Measurements from ENCODE around the gene NSDHL.

DNA sequence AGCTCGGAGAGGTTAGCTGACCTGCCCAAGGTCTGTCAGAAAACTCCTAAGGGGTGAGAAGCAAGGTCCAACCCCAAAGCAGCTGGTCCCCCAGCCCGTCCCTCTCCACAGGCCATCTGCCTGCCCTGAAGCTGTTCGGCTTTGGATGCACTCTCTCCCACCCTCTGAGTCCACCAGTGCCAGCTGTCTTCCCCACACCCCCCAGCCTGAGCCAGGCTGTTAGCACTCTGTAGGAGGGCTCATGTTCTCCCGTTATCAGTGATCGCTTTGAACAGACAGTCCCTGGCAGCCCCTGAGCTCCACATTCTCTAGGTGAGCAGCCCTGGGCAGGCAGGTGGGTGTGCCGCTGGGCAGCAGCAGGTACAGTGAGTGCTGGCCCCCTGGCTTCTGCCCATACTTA is 83.0 kb downstream of the NSDHL start:
- TF ChIP-seq POLR2A (IDR thresholded peaks at IDR 0.05), result no peak
- TF ChIP-seq, protein P1, sequence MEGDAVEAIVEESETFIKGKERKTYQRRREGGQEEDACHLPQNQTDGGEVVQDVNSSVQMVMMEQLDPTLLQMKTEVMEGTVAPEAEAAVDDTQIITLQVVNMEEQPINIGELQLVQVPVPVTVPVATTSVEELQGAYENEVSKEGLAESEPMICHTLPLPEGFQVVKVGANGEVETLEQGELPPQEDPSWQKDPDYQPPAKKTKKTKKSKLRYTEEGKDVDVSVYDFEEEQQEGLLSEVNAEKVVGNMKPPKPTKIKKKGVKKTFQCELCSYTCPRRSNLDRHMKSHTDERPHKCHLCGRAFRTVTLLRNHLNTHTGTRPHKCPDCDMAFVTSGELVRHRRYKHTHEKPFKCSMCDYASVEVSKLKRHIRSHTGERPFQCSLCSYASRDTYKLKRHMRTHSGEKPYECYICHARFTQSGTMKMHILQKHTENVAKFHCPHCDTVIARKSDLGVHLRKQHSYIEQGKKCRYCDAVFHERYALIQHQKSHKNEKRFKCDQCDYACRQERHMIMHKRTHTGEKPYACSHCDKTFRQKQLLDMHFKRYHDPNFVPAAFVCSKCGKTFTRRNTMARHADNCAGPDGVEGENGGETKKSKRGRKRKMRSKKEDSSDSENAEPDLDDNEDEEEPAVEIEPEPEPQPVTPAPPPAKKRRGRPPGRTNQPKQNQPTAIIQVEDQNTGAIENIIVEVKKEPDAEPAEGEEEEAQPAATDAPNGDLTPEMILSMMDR (IDR thresholded peaks at IDR 0.05), result no peak
